ENCODE results near the gene EYA2.

Gene EYA2

DNA sequence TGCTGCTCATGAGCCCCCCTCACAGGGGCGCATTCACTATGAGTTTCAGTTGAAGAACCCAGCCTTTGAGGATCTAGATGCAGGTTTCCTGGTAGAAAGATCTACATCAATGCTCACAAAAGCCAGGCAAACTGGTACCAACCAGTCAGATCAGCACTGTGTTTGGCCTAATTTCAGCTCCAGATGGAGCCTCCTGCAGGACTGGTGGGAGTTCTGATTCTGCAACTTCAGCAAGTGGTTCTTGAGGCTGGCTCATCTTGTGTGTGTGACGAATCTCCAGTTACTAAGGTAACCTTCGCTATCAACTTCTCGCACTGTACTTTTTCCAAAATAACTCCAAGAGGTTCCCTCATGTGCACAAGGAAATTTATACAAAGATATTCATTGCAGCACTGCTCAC is 343.1 kb downstream of the EYA2 start:
- DNase-seq: no peak
